NCI-H446 (cell line): ENCODE measurements around the gene CCDC90B.
"Not testable (repeated sequence)": the region's sequence is repeated elsewhere in the genome, so short reads cannot be mapped to it uniquely, and the experiment has no call there.

Experiments used
- DNase-seq, 2 experiments: peaks; one replicate each; lab custom pipeline; 2025; lab: John Stamatoyannopoulos, UW

CCDC90B gene

DNA sequence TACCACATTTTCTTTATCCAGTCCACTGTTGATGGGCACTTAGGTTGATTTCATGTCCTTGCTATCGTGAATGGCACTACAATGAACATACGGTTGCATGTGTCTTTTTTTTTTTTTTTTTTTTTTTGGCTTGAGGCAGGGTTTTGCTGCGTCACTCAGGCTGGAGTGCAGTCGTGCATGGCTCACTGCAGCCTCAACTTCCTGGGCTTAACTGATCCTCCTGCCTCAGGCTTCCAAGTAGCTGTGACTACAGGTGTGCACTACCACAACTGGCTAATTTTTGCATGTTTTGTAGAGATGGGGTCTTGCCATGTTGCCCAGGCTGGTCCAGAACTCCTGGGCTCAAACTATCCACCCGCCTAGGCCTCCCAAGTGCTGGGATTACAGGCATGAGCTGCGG, 1.5 kb upstream of the CCDC90B start:
- no peak for DNase-seq

DNA sequence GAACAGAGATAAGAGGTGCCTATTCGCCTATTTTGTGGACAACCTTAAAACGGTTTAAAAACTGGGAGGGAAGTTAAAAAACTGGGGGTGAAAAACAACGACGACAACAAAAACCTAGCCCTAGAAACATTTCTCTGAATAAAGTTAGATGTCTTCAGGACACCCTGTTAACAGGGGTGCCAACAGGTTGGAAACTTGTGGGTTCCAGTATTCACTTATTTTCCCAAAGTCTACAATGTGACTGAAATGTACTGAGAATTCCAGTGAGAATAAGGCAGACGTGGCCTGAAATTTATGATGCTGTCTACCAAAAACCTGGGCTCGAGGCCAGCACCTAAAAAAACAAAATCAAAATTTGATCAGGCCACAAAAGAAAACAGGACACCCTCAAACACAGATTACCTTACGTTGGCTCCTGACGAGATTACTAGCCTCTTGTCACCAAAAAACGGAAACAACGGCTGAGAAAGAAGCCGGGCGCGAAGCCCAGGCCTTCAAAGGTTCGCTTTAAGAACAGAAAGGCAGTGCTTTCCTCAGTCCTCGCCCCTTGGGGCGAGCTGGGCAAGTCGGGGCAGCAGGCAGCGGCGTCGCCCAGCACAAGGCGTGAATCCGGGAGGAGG, 906 bp downstream of the CCDC90B start:
- DNase-seq: no peak

- no peak for DNase-seq
These were observed 1.5 kb downstream of the CCDC90B start for GRCh38 chr11:83284501-83285150.

DNA sequence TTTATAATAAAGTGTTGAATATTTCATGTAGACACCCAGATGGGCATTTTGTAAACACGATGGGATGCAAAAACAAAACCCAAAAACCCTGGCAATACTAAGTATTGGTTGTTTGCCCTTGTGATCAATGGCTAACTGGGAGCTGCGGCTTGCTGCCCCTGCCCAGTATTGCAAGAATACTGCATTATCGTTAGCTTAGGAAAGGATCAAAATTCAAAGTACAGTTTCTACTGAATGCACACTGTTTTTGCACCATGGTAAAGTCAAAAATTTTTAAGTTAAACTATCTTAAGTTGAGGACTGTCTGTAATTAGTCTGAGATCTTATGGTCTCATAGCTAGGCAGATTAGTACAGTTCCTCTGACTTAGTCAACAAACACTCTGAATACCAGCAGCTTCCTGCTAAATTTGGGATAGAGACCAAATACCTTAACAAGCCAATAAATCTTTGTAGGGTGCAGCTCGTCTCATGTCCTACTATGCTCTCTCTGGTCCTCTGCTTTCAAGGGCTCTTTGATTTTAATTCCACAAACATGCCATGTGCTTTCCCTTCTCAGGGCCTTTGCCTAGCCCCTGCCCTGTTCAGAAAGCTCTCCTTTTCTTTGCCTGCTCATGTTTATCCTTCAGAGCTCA, 4.0 kb downstream of the CCDC90B start:
- DNase-seq: no peak

DNA sequence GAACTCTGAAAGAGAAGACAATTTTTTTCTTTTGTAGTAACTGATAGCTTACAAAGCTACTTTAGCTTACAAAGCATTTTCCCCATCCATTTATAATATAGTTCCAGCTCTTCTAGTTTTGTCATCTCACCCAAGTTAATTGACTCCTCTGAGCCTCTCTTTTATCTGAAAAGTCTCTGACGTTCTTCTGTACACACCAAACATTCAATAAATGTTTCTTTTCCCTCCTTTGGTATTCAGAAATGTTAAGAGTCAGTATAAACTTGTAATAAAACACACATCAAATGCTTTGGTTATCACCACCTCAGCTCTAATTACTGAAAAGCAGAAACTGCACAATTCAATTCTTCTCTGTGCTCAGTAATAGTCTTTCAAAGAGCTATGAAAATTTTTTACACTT, 5.9 kb downstream of the CCDC90B start:
- DNase-seq: no peak

DNA sequence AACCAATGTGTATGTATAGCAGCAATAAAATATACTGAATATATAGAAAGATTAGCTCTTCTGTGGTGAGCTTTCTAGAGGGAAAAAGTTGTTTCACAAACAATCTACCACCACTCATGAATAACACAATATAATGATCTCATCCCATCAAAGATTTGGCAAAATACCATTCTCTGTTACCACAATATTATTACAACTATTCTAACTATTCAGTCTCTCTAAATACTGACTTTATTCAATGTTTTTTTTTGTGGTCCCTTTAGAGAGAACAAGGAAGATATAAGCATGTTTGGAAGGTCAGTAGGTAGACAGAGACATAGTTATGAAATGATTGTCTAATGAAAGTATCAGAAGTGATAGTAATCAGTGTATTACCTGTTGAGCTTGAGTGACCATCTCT, 7.8 kb downstream of the CCDC90B start:
- DNase-seq: no peak

DNA sequence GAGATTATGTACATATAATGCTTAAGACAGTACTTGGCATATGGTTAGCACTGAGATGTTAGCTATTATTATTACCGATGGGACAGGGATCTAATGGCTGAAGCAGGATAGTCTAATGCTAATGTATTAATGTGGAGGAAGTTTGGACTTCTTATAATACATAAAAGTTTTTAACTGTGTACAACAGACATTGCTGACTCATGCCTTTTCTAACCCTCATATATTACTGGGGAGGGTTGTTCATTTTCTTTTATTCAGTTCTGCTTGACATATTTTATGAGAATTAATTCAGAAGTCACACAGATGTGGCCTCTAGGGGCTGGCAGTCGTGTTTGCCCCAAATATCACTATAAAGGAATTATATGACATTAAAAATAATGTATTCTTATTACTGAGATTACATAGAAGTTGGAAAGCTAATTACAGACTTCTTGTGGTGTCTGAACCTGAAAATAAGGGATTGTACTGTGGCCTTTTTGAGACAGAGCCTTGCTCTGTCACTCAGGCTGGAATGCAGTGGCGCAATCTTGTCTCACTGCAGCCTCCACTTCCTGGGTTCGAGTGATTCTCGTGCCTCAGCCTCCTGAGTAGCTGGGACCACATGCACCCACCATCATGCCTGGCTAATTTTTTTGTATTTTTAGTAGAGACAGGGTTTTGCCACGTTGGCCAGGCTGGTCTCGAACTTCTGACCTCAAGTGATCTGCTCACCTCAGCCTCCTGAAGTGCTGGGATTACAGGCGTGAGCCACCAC, 10.1 kb downstream of the CCDC90B start:
- DNase-seq: no peak

GRCh38 chr11:83272627-83273026, 13.5 kb downstream of the CCDC90B start:
- DNase-seq: no peak

- DNase-seq: not testable (repeated sequence)
These were observed 14.4 kb downstream of the CCDC90B start for GRCh38 chr11:83271734-83272133.

DNA sequence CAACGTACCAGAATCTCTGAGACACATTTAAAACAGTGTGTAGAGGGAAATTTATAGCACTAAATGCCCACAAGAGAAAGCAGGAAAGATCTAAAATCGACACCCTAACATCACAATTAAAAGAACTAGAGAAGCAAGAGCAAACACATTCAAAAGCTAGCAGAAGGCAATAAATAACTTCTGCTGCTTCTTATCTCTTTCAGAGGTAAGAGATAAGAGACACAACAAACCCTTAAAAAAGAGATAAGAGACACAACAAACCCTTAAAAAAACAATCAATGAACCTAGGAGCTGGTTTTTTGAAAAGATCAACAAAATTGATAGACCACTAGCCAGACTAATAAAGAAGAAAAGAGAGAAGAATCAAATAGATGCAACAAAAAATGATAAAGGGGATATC, 17.1 kb downstream of the CCDC90B start:
- not testable (repeated sequence) for DNase-seq

- no peak for DNase-seq
These were observed 20.8 kb downstream of the CCDC90B start for GRCh38 chr11:83265331-83265730.

DNA sequence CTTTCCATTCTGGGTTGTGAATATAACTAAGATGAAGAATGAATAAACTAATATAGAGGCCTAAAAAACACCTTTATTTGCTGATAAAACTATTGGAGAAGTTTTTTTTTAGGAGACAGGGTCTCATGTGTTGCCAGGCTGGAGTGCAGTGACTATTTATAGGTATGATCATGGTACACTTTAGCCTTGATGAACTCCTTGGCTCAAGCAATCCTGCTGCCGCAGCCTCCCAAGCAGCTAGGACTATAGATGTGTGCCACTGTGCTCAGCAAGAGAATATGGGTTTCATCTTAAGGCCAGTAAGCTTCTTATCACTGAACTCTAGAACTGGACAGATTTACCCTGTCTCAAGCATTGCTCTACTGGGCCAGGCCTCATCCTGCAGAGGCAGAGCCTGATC, 26.6 kb downstream of the CCDC90B start:
- DNase-seq: no peak

DNA sequence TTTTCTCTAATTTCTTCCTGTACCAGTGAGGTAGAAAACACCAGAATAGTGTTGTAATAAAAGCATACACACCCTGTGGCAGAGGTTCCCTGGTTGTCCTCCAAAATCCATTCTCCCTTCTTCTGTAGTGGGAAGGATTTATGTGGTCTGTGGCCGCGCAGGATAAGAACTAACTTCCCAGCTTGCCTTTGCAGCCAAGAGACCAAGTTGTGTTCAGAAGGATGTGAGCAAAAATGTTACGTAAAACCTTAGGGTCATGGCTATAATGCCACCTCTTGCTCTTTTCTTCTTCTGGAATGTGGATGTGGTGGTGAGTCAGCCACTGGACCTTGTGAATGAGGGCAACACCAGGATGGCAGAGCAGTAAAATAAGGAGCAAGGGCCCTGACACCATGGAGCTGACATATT, 28.4 kb downstream of the CCDC90B start:
- DNase-seq: no peak

DNA sequence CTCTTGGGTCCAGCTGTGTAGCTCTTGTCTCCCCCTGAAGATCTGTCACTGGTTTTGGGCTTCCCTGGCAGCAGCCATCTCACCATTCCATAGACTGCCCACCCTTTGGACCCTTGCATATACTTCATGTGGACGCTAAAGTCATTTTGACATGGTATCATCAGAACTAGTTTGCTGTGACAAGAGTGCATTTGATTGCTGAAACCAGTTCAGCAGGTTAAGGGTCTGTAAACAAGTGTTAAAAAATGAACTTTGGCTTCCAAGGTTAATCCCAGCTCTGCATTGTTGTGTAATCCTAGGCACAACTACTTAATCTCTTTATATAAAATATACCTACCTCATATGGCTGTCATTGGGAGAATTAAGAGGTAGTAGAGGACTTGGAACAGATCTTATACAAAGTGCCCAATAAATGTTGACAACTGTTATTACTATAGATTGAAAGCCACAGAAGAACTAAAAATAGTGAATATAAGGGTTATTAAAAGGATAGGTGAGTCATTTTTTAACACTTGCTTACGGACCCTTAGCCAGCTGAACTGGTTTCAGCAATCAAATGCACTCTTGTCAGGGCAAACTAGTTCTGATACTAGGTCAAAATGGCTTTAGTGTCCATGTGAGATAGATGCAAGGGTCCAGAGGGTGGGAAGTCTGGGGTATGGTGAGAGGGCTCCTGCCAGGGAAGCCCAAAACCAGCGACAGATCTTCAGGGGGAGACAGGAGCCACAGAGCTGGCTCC, 29.4 kb downstream of the CCDC90B start:
- no peak for DNase-seq

DNA sequence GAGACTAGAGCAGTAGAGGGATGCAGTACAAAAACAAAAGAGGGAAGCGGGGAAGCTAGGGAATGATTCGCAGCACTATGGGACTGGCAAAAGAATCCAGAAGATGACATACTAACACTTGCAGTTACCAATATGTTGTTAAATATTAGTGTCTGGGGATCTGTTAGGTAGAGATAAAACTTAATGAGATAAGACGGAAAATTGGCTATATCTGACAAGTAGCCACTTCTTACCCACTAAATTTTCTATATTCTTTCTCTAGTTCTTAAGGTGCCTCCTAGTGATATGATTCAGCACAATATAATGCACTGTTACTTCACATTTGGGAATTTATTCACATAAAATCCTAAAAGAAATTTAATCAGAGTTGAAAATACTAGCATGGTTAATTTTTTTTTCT, 30.8 kb downstream of the CCDC90B start:
- no peak for DNase-seq

- no peak for DNase-seq
These were observed 33.2 kb downstream of the CCDC90B start for GRCh38 chr11:83252941-83253340.

GRCh38 chr11:83252266-83252665, 33.9 kb downstream of the CCDC90B start:
- no peak for DNase-seq

DNA sequence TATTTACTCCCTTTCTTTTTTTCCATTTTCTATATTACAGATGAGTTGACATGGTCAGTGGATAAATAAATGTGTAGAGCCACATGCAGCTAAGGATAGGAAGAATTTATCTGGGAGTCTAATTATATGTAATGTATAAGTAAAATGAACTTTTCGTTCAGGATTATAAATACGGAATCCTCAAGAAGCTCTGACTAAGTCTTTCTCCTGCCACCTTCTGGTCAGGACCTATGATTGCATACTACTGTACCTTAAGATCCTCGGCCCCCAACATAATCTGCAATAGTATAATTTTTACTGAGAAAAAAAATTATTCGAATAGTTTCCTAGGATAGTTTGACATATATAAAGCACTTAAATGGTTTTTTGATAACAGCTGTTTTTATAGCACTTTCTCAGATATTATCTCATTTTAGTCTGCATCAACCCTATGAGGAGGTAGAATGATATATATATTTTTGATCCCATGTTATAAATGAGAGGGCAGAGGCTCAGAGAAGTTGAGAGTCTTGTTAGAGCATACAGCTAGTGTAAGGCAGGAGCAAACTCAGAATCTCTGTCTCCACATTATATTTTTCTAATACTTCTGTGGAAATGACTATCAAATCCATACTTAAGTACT, 36.1 kb downstream of the CCDC90B start:
- DNase-seq: peak; percentile 28 to 62

DNA sequence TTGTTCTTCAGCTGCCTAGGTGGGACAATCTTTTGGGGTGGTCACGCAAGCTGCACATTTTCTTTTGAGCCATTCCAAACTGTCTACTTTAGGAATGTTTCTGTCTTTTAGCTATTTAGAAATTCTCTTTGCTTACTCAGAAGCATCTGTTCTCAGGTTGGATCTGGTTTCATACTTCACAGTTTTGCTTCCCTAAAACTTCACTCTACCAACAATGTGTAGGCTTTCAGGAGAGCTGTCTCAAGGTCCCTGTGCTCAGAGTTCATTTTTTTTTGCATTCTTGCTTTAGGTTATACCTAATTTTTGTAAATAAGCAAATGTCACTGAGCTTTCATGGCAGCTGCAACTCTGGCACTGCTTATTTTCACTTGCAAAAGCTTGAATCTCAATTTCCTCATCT, 36.7 kb downstream of the CCDC90B start:
- DNase-seq: no peak

GRCh38 chr11:83241291-83241946, 44.7 kb downstream of the CCDC90B start:
- DNase-seq: peak; percentile 36 to 69

GRCh38 chr11:83238111-83238510, 48.1 kb downstream of the CCDC90B start:
- no peak for DNase-seq
